AG10803 (cell line): ENCODE results near the gene CCDC150.
A peak's percentile ranks its signal among the peaks of the same experiment; 100 is the strongest.

Experiments
- DNase-seq: peaks from one replicate; pipeline ENCODE4 v3.0.0; 2010; ENCODE audit warnings: low read depth
- H3K4me3 ChIP-seq: 2 replicates; pipeline ENCODE4 v1.5.1; 2011; ENCODE audit warnings: mild to moderate bottlenecking, low read length, control low read depth
- CTCF ChIP-seq: conservative IDR thresholded peaks from 2 replicates; pipeline ENCODE4 v1.5.1; 2011; ENCODE audit warnings: mild to moderate bottlenecking, low read length, control low read depth, inconsistent platforms

The CCDC150 gene

DNA sequence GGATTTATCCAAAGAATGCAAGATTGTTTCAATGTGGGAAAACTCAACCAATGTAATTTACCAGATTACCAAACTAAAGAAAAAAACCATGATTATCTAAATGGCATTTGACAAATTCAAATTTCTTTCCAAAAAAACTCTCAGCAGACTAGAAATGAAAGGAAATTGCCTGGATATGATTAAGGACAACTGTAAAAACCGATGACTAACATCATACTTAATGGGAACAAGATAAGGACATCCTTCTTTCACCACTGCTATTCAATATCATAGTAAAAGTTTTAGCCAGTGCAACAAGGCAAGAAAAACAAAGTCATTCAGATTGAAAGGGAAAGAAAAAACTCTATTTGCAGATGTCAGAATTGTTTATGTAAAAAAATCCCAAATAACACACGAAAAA is 4.4 kb upstream of the CCDC150 start:
- H3K4me3 ChIP-seq = no peak overlapping the region
- no peak for TF ChIP-seq CTCF

GRCh38 chr2:196638765-196639164 is 750 bp upstream of the CCDC150 start:
- TF ChIP-seq CTCF = no peak
- H3K4me3 ChIP-seq = no peak overlapping the region
- no peak for DNase-seq

More for the DNA sequence above, 4.4 kb upstream of the CCDC150 start:
- DNase-seq = peak; percentile 12

- TF ChIP-seq CTCF = no peak
- H3K4me3 ChIP-seq = peak overlapping the region; percentile 88
- DNase-seq = no peak
These were observed 575 bp downstream of the CCDC150 start for GRCh38 chr2:196640031-196640548.

DNA sequence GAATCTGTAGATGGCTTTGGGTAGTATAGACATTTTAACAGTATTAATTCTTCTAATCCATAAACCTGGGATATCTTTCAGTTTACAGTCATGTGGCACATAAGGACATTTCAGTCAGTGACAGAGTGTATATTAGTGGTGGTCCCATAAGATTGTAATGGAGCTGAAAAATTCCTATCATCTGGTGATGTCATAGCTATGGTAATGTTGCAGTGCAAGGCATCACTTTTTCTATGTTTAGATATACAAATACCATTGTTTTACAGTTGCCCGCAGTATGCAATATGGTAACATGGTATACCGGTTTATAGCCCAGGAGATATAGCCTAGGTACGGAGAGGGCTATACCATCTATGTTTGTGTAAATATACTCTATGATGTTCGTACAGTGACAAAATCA is 9.7 kb downstream of the CCDC150 start:
- no peak for TF ChIP-seq CTCF
- H3K4me3 ChIP-seq = no peak overlapping the region
- DNase-seq = no peak

GRCh38 chr2:196651387-196652094 is 12.0 kb downstream of the CCDC150 start:
- no peak overlapping the region for H3K4me3 ChIP-seq
- DNase-seq = no peak
- no peak for TF ChIP-seq CTCF

DNA sequence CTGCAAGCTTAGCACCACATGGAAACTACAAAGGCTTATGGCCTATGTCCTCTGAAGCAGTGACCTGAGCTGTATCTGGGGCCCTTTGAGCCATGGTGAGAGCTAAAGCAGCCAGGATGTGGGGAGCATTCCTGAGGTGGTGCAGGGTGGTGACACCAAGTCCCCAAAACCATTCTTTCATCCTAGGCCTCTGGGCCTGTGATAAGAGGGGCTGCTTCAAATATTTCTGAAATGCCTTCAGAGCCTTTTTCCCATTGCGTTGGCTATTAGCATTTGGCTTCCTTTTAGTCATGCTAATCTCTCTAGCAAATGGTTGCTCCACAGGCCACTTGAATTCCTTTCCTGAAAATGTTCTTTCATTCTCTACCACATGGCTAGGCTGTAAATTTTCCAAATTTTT is 13.4 kb downstream of the CCDC150 start:
- DNase-seq = no peak
- H3K4me3 ChIP-seq = no peak overlapping the region
- no peak for TF ChIP-seq CTCF

DNA sequence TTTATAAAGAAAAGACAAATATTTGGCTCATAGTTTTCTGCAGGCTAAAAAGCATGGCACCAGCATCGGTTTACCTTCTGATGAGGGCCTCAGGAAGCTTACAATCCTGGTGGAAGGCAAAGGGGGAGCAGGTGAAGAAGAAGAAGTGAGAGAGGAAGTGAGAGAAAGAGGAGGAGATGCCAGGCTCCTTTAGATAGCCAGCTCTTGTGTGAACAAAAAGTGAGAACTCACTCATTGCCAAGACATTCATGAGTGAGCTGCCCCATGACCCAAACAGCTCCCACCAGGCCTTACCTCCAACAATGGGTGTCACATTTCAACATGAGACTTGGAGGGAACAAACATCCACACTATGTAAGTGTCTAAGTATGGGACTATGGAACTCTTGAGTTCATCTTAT is 14.3 kb downstream of the CCDC150 start:
- DNase-seq = no peak
- no peak for TF ChIP-seq CTCF
- H3K4me3 ChIP-seq = no peak overlapping the region
